ENCODE measurements around the gene IZUMO1. TPM values are rescaled to one million over a fixed set of nuclear protein-coding genes. Genes with fewer than 3 reads are reported as not detected.
A peak's percentile ranks its signal among the peaks of the same experiment; 100 is the strongest.

IZUMO1 gene
- total and polyA plus RNA-seq, 12 donors, result 0.12 to 1.3 (median 0.68) TPM; not detected in 1

DNA sequence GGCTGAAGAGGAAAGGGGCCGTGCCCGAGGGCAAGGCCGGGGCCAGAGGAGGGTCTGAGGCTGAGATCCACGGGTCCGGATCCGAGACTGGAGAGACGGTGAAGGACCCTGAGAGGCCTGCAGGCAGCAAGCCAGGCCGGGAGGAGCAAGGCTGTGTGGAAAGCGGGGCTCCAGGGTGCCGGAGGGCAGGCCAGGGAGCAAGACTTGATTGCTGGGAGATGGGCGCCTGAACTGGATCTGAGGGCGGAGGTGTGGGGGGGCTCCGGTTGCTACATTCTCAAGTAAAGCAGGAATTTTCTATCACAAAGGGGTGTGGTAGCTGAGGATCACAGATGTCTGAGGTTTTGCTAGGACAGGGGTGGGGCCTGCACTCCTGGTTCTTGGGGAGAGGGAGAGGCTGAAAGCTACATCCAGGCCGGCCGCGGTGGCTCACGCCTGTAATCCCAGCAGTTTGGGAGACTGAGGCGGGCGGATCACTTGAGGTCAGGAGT lies 31.0 kb downstream of the IZUMO1 start:
- intact Hi-C loops (cut with DNase I), result loop anchor here in 1 of 10 donors (2.0 kb wide), 1 partner anchor 41 kb away; no protein-coding TSS in a partner anchor
- WGBS, 2 donors, result 61 to 65% methylated on average over 19 of the region's 19 CpGs
- no peaks in the 10 kb centered on the region for H3K27me3 ChIP-seq
- ATAC-seq (no peak), DNase-seq (no peak)
- peak overlapping the region in 8 of 10 donors; percentile 30 to 86 (median 70) for H3K4me3 ChIP-seq
- H3K4me1 ChIP-seq, result peaks cover 23 to 75% (median 57%) of the 10 kb centered on the region in 9 donors
- H3K36me3 ChIP-seq, result peaks cover 0 to 8% (median 0%) of the 10 kb centered on the region in 9 donors
- TF ChIP-seq, protein P1, sequence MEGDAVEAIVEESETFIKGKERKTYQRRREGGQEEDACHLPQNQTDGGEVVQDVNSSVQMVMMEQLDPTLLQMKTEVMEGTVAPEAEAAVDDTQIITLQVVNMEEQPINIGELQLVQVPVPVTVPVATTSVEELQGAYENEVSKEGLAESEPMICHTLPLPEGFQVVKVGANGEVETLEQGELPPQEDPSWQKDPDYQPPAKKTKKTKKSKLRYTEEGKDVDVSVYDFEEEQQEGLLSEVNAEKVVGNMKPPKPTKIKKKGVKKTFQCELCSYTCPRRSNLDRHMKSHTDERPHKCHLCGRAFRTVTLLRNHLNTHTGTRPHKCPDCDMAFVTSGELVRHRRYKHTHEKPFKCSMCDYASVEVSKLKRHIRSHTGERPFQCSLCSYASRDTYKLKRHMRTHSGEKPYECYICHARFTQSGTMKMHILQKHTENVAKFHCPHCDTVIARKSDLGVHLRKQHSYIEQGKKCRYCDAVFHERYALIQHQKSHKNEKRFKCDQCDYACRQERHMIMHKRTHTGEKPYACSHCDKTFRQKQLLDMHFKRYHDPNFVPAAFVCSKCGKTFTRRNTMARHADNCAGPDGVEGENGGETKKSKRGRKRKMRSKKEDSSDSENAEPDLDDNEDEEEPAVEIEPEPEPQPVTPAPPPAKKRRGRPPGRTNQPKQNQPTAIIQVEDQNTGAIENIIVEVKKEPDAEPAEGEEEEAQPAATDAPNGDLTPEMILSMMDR (IDR thresholded peaks at IDR 0.05), result no peak
- peaks cover 0 to 9% (median 0%) of the 10 kb centered on the region in 11 donors for H3K9me3 ChIP-seq
- H3K27ac ChIP-seq, result peak overlapping the region; percentile 4 to 94 (median 87)

DNA sequence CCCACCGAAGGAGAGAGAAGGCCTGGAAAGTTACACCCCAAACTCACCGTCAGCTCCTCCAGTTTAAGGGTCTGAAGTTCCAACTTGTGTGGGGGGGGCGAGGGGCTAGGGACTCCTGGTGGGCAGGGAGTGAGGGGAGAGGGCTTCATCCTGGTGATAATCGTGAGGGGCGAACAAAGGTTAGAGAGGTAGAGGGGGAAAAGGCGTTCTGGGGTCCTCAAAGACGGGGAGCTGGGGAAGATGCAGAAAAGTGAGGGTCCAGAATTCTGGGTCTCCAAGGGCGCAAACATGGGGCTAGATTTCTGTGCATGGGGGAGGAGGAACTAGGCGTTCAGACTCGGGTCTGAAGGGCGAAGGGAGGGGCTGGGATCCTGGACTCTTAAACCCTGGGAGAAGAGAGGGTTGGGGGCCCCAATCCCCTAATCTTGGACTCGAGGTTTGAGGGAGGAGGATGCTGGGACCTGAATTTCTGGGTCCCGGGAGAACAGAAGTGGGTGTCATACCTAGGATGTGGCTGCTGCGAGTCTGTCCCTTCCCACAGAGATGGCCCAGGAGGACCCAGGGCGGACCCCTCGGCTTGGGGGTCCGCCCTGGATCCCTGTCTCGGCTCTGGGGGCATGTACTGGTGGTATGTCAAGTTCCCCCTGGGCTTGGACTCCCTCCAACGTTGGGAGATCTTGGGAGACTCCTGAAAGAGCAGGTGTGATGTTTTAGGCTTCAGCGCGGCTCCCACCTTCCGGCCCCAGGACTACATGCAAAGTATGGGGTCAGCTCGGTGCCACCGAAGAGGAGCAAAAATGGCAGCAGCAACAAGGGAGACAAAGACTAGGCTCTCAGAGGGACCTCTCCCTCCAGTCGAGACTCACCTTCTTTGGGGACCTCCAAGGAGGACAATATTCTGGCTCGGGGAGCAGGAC lies 31.7 kb downstream of the IZUMO1 start:
- DNase-seq, result peak in 1 of 2 donors; percentile 32
- WGBS, 2 donors, result 56 to 63% methylated on average over 26 of the region's 26 CpGs
- H3K9me3 ChIP-seq, result peaks cover 0 to 10% (median 0%) of the 10 kb centered on the region in 11 donors
- peaks cover 0 to under 1% (median 0%) of the 10 kb centered on the region in 9 donors for H3K36me3 ChIP-seq
- peak overlapping the region; percentile 19 to 94 (median 87) for H3K27ac ChIP-seq
- peaks cover 23 to 68% (median 53%) of the 10 kb centered on the region in 9 donors for H3K4me1 ChIP-seq
- intact Hi-C loops (cut with DNase I), result loop anchor here in 6 of 10 donors (2.0 to 5.0 kb wide), 2 partner anchors 38 to 40 kb away; no protein-coding TSS in a partner anchor
- H3K27me3 ChIP-seq, result no peaks in the 10 kb centered on the region
- H3K4me3 ChIP-seq, result peak overlapping the region; percentile 29 to 86 (median 64)
- TF ChIP-seq, protein P1 (IDR thresholded peaks at IDR 0.05), result no peak
- no peak for ATAC-seq

DNA sequence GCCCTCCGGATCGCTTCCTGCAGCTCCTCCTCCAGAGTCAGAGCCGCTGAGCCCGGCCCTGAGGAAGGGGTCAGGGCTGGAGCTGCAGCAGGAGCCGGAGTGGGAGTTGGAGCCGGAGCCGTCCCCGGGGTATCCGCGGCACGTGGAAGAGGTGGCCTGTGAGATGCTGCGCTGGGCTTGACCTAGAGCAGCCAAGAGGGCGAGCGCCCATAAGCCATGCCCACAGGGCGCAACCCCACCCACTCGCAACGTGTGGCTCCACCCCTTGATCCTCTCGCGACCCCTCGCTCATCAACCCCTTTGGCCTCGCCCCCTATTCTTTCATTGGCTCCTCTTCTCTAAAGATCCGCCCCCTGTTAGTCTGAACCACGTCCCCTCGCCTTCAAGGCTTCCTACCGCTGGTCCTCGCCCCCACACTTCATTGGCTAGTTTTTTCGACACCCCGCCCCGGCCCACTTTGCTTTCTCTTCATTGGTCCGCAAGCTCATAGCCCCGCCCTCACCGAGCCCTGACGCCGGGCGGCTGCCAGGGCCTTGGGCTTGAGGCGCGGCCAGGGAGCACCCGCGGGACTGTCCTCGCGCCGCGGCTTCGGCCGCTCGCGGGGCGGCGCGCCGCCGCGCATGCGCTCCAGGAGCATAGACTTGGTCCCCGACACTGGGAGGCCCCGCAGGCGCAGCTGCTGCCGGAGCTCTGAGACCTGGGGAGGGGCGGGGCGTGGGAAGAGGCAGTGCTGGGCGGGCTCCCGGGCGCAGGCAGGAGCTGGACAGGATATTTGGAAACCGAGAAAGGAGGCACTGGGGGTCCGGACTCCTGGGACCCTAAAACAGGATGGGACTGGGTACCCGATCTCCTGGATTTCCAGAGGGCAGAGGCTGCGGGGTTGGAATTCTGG lies 32.6 kb downstream of the IZUMO1 start:
- H3K27me3 ChIP-seq, result no peaks in the 10 kb centered on the region
- peaks cover 15 to 59% (median 44%) of the 10 kb centered on the region in 9 donors for H3K4me1 ChIP-seq
- H3K27ac ChIP-seq, result peak overlapping the region; percentile 19 to 94 (median 87)
- intact Hi-C loops (cut with DNase I), result loop anchor here in 6 of 10 donors (2.0 to 5.0 kb wide), 2 partner anchors 37 to 39 kb away; no protein-coding TSS in a partner anchor
- 1% methylated on average over 67 of the region's 67 CpGs for WGBS, 2 donors
- TF ChIP-seq, protein P1 (IDR thresholded peaks at IDR 0.05), result peak in 2 of 9 donors; percentile 15 to 20
- DNase-seq, result peak; percentile 99
- peaks cover 0 to 10% (median 0%) of the 10 kb centered on the region in 11 donors for H3K9me3 ChIP-seq
- no peaks in the 10 kb centered on the region for H3K36me3 ChIP-seq
- ATAC-seq, result peak; percentile 90 to 94 (median 92)
- H3K4me3 ChIP-seq, result peak overlapping the region; percentile 47 to 86 (median 70)

Measured in heart right ventricle (tissue), 16 donors.